GM21786 (cell line): ENCODE results near the gene MAP3K20.
"Not testable (repeated sequence)": the region's sequence is repeated elsewhere in the genome, so short reads cannot be mapped to it uniquely, and the experiment has no call there.

Experiments used
- ATAC-seq: cut with Tn5 transposase; IDR thresholded peaks from one replicate; pipeline ENCODE4 v1.9.1; 2021; ENCODE audit not compliant: unreplicated experiment

MAP3K20 gene

DNA sequence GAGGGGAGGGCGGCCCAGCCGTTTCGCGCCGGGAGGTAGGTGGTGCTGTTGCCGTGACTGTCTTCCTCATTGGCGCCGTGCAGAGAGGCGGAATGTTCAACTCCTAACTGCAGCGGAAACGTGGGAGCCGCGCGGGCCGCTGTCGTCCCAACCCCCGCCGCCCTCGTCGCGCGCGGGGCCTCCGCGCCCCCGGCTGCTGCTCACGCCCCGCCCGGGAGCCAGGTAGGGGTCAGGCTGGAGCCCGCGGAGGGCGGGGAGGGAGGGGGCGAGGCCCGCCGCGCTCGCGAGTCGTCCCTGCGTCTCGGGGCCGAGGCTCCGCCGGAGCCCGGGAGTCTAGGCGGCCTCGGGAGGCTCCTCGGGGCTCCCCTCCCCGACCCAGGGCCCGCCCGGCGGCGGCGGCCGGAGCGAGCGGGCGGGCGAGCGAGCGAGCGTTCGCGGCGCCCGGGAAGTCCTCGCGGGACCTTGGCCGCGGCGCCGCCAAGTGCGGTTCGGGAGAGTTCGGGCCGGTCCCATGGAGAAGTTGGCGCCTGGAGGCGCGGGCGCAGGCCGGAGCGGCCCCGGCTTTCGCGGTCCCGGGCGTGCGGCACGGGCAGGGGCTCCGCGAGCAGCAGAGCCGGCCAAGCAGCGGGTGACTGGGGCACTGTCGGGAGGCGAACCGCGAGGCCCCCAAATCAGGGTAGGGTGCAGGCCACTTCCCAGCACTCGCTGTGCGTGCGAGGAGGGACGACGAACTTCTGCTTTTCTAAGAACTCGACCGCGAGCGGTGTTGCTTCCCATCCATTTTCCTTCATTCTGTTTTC lies at the start of gene MAP3K20:
TSS of gene MAP3K20 (plus strand) at position 66 of the 800 bp plus-strand sequence. CDS start 15,186 bp downstream, outside the sequence.
- peak; percentile 69 for ATAC-seq

DNA sequence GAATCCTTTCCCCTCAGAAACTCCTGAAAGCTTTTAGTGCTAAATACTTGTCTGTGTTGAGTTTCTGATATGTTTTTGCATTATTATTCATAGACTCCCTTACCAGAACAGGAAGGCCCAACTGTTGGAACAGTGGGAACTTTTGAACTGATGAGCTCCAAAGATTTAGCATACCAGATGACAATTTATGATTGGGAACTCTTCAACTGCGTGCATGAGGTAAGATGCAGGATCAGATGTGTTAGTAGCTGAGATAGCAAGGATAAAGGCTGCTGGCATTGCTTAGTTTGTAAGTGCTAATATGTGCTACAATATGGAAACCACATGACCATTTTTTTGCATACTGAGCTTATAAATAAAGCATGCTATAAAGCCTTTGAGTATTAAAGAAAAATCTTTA lies 49.2 kb upstream of the MAP3K20 start:
- ATAC-seq = no peak

DNA sequence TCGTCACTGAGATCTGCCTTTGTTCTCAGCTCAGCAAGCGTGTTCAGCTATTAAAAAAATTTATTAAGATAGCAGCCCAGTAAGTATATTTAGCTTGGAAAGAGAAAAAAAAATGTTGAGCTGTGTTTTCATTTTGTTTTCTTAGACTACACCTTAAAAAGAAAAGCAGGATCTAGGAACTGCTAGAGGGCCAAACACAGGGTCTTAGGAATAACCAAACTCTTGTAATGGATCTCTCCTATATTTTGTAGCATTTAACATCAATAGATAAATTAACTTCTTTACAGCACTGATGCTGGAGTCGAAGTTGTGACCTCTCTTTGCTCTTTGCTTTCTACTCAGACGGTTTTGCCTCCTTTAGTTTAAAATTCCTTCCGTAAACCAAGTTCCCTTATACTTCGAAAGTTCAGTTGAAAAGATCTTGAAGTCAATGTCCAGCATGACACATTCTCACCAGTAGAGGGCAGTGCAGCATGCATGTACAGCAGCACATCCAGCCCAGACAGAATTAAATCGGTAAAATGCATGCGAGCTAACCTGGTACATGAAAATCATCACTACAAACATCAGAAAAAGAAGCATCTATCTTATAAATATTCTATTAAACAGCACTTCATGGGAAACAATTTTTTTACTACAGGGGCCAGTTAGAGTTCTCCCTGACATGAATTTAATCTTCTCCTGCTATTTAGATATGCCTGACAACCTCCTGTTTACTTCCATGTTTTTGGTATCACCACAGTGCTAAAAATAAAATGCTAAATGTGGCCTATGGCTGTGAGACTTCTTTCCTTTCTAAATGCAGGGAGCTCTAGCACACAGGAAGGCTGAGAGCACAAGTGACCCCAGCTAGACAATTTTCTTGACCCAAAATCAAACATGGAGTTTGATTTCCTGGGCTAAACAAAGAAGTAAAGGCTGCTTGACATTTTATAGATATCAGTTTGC lies 48.2 kb upstream of the MAP3K20 start:
- no peak for ATAC-seq

DNA sequence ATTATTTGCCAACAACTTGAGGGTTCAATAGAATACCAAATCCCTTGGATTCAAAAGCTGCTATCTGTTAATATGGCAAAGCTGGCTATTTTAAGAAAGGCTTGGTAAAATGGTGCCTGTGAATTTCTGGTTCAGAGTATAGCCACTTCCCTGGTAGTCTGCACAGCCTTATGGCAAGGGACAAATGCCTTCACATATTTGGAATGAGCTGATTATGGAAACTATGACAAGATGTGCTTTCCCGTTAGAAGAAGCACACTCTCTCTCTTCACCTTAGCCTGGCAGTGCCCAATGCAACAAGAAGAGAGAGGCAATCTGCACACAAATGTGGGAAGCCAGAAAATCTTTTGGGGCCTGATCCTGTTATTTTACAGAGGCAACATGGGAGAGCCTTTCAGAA lies 47.5 kb upstream of the MAP3K20 start:
- no peak for ATAC-seq

DNA sequence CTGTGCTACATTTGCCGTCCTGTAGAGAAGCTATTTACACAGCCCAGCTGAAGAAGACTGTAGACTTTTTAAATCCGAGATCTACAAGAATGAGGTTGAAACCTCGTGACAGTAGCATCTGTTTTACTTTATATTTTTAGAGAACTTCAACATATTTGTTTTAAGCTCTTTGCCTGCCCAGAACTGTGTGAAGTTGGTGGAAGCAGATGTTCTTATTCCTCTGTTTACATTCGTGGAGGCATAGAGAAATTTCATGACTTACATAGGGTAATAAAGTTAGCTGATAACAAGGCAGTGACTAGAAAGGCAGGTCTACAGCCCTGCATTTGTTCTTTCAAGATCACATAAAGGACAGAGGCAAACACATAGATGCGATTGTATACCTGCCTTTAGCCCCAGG lies 47.0 kb upstream of the MAP3K20 start:
- ATAC-seq = no peak

DNA sequence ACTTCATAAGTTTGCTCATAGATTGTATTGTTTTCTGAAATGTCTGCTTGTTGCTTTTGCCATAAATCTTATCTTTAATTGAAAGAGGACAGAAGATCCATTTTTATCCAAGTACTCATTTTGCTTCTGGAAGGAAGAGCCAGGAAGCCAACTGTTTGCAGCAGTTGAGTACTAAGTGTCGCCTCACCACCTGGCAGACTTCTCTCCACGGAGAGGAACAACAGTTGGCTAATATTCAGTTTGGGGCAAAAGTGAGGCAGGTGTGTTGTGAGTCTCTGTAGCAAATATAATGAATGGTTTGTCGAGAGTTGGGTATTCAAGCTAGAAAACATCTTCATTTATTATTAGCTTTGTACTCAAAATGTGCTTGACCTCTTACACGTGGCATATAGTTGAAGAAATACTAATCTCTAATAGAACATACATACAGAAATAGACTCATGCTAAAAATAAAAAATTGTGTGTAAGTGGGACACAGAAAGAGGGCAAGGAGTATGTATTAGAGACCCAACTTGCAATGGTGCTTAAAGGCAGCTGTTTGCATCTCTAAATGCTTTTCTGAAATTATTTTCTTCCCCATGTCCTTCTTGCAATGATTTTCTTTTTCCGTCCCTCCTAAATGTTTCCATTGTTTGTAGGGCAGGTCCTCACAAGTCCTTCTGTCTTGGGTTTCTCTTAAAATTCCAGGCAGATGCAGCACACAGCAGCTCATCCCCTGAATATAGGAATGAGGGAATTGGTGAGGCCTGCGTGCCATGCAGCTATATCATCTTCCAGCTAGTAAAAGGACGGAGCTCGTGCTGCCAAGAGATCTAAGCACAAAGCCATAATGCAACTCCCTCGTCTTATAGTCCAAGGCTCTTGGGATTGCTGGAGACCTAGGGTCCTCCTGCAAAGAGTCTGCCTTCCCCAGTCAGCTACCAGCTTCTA lies 44.8 kb upstream of the MAP3K20 start:
- ATAC-seq = no peak

DNA sequence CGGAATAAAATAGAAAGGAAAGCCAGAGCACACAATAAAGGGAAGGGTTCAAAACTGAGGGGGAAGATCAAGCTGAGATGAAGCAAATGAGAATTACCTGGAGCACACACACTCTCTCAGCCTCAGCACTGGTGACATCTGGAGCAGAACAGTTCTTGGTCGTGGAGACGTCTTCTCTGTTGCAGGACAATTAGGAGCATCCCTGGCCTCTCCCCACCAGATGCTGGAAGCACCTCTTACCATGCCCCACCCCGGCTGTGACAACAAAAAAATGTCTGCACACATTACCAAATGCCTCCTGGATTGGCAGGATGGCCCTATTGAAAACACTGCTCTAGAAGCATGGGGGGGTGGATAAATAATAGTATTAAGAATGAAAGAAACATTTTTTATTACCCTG lies 43.6 kb upstream of the MAP3K20 start:
- no peak for ATAC-seq

DNA sequence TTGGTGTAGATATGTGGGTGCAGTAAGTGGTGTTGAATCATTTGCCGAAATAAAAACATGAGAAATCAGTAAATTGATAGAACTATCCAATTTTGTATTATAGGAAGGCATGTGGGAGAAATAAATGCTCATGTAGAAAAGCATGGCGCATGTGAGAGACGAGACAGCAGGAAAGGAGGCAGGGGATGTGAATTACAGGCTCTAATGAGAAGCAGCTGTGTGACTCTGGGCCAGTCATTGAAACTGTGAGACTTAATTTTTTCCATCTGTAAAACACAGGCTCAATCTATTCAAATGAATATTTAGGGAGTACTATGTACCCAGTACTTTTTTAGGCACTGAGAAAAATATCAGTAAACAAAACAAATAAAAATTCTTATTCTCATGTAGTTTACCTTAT lies 42.6 kb upstream of the MAP3K20 start:
- no peak for ATAC-seq

DNA sequence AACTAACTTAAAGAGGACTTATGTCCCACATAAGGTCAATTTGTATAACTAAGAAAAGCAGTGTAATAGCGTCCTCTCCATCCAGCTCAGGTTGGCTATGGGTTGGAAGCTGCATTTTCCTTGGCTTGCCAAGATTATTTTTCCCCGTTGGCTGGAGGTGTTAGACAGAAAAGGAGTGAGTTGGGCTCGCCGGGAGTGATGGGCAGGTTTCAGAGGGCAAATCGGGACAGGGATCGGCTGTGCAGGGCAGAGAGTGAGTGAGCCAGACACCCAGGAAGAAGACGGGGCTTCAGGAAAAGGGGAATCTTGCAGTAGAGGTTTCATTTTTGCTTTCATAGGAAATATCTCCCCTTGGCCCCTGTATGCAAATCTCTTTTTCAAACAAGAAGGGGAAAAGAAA lies 41.5 kb upstream of the MAP3K20 start:
- no peak for ATAC-seq

DNA sequence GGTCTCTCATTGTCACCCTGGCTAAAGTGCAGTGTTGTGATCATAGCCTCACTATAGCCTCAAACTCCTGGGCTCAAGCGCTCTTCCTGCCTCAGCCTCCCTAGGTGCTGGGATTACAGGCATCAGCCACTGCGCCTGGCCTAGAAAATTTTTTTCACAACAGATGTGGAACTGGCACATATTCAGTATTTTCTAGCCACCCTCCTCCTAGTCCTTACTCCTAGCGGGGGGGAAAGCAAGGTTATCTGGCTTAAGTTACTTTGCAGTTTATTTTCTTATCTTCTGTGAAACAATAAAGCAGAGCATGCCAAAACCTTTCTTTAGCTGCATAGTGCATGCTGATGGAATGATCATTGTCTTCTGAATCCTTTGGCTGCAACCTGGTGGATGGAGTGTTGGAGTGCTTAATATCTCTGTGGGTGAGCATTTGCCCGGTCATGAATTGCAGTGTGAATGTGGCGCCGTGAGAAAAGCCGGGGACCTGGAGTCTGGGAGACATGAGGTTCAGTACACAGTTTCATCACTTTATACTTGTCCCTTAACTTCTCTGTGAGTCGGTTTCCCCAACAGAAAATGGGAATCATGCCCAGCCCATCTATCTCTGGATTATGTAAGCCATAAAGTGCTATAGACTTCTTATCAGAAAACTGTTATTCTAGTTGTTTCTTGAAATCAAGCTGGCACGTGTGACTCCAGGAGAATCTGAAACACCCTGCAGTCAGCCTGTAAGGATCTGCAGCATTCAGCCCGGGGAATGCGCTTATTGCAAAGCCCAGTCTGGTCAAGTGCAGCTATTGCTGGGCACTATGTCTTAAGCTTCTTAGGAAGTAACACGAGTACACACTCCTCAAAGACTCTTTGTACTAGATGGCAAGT lies 38.2 kb upstream of the MAP3K20 start:
- ATAC-seq = no peak

DNA sequence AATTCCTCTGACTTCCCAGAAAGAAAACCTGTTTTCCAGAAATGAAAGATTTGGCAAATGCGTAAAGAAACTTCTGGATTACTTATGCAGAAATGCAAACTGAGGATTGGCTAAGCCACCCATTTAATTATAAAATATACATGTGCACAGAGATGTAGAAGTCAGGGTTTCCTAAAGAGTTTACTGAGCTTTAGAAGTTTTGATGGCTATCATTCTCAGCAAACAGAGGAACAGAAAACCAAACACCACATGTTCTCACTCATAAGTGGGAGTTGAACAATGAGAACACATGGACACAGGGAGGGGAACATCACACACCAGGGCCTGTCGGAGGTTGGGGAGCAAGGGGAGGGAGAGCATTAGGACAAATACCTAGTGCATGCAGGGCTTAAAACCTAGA lies 37.4 kb upstream of the MAP3K20 start:
- not testable (repeated sequence) for ATAC-seq

DNA sequence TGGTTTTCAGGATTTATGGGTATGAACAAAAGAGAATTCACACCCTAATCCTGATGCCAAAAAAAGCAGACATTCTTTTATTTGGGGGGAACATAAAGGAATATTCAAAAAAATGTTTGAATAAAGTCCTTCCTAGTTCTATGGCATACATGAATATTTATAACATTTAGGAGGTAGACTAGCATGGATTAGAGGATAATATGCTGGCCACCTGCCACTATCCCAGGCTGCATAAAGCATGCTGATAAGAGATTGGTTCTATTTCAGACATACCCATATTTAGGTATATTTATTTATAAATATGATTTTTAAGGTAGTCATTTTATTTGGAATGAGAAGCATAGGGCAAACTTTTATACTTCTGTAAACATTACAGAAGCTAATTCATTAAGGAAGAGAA lies 34.9 kb upstream of the MAP3K20 start:
- ATAC-seq = no peak

DNA sequence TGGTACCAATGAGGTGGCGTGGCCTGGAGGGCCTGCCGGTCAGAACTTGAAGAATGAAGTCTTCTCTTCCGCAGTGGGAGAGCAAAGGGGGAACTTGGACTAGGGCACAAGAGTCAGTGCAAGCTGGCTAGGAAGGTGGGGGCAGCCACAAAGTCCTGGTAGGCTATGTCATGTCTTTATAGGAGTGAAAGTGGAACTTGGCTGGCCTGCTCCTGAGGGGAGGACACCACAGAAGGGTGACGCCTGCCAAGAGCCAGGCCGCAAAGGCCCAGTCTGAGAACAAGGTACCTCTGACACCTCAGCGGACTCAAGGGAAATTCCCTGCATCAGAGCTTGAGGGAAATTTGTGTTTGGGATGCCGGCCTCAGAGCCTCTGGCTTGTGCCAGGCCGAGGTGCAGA lies 32.2 kb upstream of the MAP3K20 start:
- no peak for ATAC-seq

DNA sequence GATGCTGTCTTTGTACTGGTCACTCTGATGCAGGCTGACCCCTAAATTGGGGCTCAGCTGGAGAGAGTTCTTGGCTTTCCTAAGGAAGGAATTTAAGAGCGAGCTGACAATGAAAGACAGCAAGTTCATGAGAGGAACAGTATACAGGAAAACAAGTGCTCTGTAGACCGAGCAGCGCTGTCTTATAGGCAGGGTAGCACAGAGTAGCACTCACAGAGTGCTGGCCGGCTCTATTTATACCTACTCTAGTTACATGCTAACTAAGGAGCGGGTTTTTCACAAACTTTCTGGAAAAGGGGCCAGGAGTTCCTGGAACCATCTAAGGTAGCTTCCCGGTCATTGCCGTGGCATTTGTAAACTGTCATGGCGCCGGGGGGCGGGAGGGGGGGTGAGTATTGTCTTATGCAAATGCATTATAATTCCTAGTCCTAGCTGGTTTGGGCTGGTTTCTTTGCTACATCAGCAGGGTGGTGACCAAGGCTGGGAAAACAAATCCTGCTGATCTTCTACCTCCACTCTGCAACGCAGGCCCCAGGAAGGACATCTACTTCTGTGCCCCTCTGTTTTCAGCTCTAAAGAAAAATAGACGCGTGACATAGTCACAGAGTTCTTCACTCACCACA lies 31.6 kb upstream of the MAP3K20 start:
- no peak for ATAC-seq

DNA sequence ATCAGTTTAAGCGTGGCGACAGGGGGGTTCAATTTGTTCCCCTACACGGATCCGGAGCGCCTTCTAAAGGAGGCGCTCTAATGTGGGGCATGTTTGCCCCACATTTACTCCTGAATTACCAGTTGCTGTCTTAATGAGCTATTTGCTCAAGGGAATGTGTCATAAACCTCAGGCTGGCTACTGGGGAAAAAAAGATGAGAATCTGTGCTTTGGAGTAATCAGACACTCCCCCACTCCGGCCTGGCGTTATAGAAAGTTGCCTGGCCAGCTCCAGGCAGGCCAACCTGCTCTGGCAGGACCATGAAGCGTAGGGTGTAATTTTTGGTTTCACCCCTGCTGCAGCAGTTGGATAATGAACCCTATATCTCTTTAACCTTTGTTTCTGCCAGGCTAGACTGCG lies 31.0 kb upstream of the MAP3K20 start:
- ATAC-seq = no peak

DNA sequence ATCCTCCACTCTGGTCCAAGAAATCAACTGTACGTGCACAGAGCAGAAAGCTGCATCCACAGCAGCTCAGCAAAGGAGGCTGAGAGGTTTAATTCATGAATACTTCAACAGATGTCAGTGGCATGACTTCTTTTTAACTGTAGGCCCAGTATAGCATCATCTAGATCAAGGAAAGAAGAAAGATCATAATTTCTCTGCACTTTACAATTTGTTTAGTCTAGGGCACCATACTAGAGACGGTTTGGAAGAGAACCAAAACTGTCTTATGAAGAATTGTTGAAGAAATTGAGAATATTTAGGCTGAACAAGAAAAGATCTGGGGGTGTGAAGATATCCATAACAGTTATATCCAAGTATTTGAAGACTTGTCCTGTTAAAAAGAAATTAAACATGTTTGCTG lies 30.5 kb upstream of the MAP3K20 start:
- ATAC-seq = no peak

DNA sequence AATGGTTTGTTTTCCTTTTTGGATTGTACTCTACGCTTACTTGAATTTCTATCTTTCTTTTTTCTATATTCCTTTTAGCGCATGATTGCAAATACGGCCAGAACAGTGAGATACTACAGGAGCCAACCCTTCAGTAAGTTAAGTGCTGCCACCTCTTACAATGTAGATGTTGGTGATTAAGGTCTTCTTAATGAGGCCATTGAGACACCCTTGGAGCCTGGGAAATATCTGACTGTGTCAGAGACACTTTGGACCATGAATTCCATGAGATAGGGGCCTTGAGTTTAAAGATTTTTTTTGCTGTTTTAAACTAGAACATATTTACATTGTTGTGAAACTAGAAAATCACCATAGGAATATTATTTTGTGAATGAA lies 27.1 kb upstream of the MAP3K20 start:
- ATAC-seq = no peak

DNA sequence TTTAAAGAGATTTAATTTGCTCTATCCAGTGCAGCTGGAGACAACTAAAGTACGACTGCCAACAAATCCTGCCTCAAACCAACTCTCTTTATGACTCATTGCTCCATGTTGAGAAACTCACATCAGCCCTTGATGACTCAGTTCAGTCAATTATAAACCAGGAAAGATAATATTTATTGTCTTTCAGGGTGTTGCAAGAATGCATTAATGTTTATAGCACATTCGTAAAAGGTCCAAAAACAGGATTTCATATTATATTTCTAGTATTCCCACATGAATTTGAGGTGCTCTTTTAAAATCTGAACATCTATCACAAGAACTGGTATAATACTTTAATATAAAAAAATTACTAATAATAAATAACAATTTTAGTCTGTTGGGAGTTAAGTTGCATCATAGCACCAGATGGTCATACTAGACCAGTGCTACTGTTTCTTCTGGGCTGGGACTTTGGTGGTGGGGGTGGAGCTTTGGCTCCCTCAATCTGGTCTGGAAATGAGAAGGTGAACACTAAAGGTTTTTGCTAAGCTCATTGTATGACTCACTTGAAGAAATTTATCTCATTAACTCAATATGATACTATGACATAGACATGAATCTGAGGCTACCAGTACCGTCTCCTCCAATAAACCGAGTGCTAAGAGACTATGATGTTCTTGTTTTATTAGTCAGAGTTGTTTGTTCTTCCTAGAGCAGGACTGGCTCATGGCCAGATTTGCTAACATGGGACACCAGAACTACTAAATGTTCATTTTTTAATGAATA lies 26.6 kb upstream of the MAP3K20 start:
- ATAC-seq = peak; percentile 78

DNA sequence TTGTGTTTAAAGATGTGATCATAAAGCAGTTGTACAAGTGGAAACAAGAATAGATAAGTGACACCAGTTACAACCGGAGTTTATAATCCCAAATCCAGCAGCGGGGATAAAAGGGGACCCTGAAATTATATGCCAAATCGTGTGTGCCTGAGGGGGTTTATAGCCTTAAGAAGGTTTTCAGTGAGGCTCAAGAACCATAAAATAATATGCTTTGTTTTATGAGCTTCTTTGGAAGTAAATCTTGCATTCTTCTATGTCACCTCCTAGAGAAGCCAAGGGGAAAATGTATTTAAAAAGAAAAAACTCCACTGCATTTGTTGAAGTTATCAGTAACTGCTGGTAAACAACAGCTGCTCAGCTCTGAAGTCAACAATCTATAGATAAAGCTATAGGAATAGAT lies 25.8 kb upstream of the MAP3K20 start:
- ATAC-seq = no peak
